Left kidney (tissue), 2 donors: ENCODE results near the gene BPI. TPM values are rescaled to one million over a fixed set of nuclear protein-coding genes. Genes with fewer than 3 reads are reported as not detected.
A peak's percentile ranks its signal among the peaks of the same experiment; 100 is the strongest.
"Not testable (repeated sequence)": the region's sequence is repeated elsewhere in the genome, so short reads cannot be mapped to it uniquely, and the experiment has no call there.

ENCODE experiments used
- DNase-seq: peaks from one replicate; pipeline ENCODE4 v3.0.0-alpha.2; 2013
- polyA plus RNA-seq: library from polyadenylated mRNA; unstranded; fragments of 120-200 nt; gene quantifications from one replicate; pipeline ENCODE4 v1.2.1, GENCODE V29; 2013; ENCODE audit not compliant: insufficient read length

The BPI gene
- polyA plus RNA-seq, 1 donor: 0.32 TPM

- DNase-seq: no peak
These were observed 32.8 kb downstream of the BPI start for GRCh38 chr20:38336726-38337125.

GRCh38 chr20:38337561-38338140 is 33.7 kb downstream of the BPI start:
- DNase-seq: no peak

GRCh38 chr20:38338849-38339520 is 35.0 kb downstream of the BPI start:
- no peak for DNase-seq

GRCh38 chr20:38339521-38339896 is 35.6 kb downstream of the BPI start:
- not testable (repeated sequence) for DNase-seq

GRCh38 chr20:38339997-38340396 is 36.0 kb downstream of the BPI start:
- no peak for DNase-seq

GRCh38 chr20:38340693-38341092 is 36.7 kb downstream of the BPI start:
- no peak for DNase-seq

GRCh38 chr20:38342216-38342615 is 38.3 kb downstream of the BPI start:
- DNase-seq: no peak

- DNase-seq: no peak
These were observed 38.9 kb downstream of the BPI start for GRCh38 chr20:38342713-38343310.

GRCh38 chr20:38343311-38344106 is 39.6 kb downstream of the BPI start:
- peak; percentile 86 for DNase-seq

- no peak for DNase-seq
These were observed 40.2 kb downstream of the BPI start for GRCh38 chr20:38344107-38344701.

GRCh38 chr20:38345643-38346042 is 41.7 kb downstream of the BPI start:
- DNase-seq: no peak

- no peak for DNase-seq
These were observed 42.3 kb downstream of the BPI start, which contains the start of gene LBP for GRCh38 chr20:38346247-38346651. Gene LBP, plus strand, starts transcription at chr20:38346482. Its CDS starts 35 bp downstream, at chr20:38346517.

- no peak for DNase-seq
These were observed 42.8 kb downstream of the BPI start for GRCh38 chr20:38346741-38347140.

- no peak for DNase-seq
These were observed 45.9 kb downstream of the BPI start for GRCh38 chr20:38349856-38350255.

GRCh38 chr20:38350879-38351775 is 47.2 kb downstream of the BPI start:
- no peak for DNase-seq

- DNase-seq: no peak
These were observed 49.4 kb downstream of the BPI start for GRCh38 chr20:38353316-38353715.

GRCh38 chr20:38354227-38354626 is 50.3 kb downstream of the BPI start:
- DNase-seq: no peak

GRCh38 chr20:38355161-38356012 is 51.4 kb downstream of the BPI start:
- DNase-seq: no peak

- DNase-seq: no peak
These were observed 53.8 kb downstream of the BPI start for GRCh38 chr20:38357653-38358207.

GRCh38 chr20:38358556-38358955 is 54.6 kb downstream of the BPI start:
- DNase-seq: no peak
